ENCODE measurements around the gene PRKCE. TPM values are rescaled to one million over a fixed set of nuclear protein-coding genes. Genes with fewer than 3 reads are reported as not detected.

Gene PRKCE
- total RNA-seq, 1 experiment from 2014 or later, result 1.3 TPM

- no peak overlapping the region for H3K9ac ChIP-seq (ENCODE audit: extremely low read depth, insufficient read length, low read length)
- no peaks in the 10 kb centered on the region for H3K9me3 ChIP-seq (ENCODE audit: control insufficient read depth, low read depth, low read length)
- DNase-seq, result no peak
- Mint-ChIP-seq H3K4me3 (no peak overlapping the region), H3K4me1 (peaks cover 37 to 48% of the 10 kb centered on the region in 2 experiments), H3K9me3 (no peaks in the 10 kb centered on the region; a peak in 1 of 5 replicates), H3K36me3 (ENCODE audit: insufficient read depth in 1 of 3, low read depth in 3 of 3) (no peaks in the 10 kb centered on the region), H3K27me3 (ENCODE audit: low read depth) (peaks cover 2% of the 10 kb centered on the region; the same call in 1 of the 2 replicates), H3K27ac (peak overlapping the region in 1 of 3 experiments; percentile 37; a peak in 1 of 7 replicates)
- H2BK20ac ChIP-seq (ENCODE audit: low read depth, low read length, poor library complexity, severe bottlenecking), result no peak overlapping the region
- H3K23ac ChIP-seq (ENCODE audit: insufficient read length, low read depth, low read length), result no peak overlapping the region
- H3K4me1 ChIP-seq (ENCODE audit: insufficient read depth, low read length), result no peaks in the 10 kb centered on the region
- H3K23me2 ChIP-seq (ENCODE audit: insufficient read length, low read depth, low read length, poor library complexity, severe bottlenecking), result no peaks in the 10 kb centered on the region
- no peaks in the 10 kb centered on the region for H4K20me1 ChIP-seq (ENCODE audit: control insufficient read depth, insufficient read depth, insufficient read length)
- no peak overlapping the region for H4K91ac ChIP-seq (ENCODE audit: insufficient read length, low read depth, low read length)
- no peak overlapping the region for H3K18ac ChIP-seq (ENCODE audit: insufficient read length, low read depth, low read length)
- H2BK12ac ChIP-seq (ENCODE audit: insufficient read length, low read depth, low read length), result no peak overlapping the region
- no peak overlapping the region for H3K14ac ChIP-seq (ENCODE audit: insufficient read depth, low read length)
- H2BK120ac ChIP-seq (ENCODE audit: low read depth, low read length, poor library complexity, severe bottlenecking), result no peak overlapping the region
- H3K4me2 ChIP-seq (ENCODE audit: insufficient read depth, insufficient read length, low read length), result no peak overlapping the region
- no peak overlapping the region for H4K8ac ChIP-seq (replicated peaks; ENCODE audit: insufficient read length, low read depth, low read length)
- H3K56ac ChIP-seq (ENCODE audit: insufficient read length, low read depth, low read length), result no peak overlapping the region
- H2BK15ac ChIP-seq (ENCODE audit: low read depth, low read length), result no peak overlapping the region
- no peaks in the 10 kb centered on the region for H3K79me2 ChIP-seq (ENCODE audit: insufficient read depth, low read length)
- no peak overlapping the region for H2BK5ac ChIP-seq (ENCODE audit: insufficient read length, low read length)
- H3K4ac ChIP-seq (ENCODE audit: low read depth, low read length), result no peak overlapping the region
- no CpG with 5 or more reads among the region's 5 CpGs for WGBS (ENCODE audit: extremely low coverage, insufficient read length, low lambda C conversion rate)
- TF ChIP-seq, protein P1, sequence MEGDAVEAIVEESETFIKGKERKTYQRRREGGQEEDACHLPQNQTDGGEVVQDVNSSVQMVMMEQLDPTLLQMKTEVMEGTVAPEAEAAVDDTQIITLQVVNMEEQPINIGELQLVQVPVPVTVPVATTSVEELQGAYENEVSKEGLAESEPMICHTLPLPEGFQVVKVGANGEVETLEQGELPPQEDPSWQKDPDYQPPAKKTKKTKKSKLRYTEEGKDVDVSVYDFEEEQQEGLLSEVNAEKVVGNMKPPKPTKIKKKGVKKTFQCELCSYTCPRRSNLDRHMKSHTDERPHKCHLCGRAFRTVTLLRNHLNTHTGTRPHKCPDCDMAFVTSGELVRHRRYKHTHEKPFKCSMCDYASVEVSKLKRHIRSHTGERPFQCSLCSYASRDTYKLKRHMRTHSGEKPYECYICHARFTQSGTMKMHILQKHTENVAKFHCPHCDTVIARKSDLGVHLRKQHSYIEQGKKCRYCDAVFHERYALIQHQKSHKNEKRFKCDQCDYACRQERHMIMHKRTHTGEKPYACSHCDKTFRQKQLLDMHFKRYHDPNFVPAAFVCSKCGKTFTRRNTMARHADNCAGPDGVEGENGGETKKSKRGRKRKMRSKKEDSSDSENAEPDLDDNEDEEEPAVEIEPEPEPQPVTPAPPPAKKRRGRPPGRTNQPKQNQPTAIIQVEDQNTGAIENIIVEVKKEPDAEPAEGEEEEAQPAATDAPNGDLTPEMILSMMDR (conservative IDR thresholded peaks at IDR 0.05), result no peak
- H3K27me3 ChIP-seq (ENCODE audit: insufficient read depth, low read length), result no peaks in the 10 kb centered on the region; the same call in 1 of the 2 replicates
- H3K27ac ChIP-seq (ENCODE audit: insufficient read length, low read depth, low read length), result no peak overlapping the region
- no peak overlapping the region for H2AK5ac ChIP-seq (ENCODE audit: insufficient read length, low read length)
- H4K5ac ChIP-seq (ENCODE audit: insufficient read length, low read depth, low read length), result no peak overlapping the region
- no peaks in the 10 kb centered on the region for H3K79me1 ChIP-seq (ENCODE audit: insufficient read depth, low read depth, low read length, poor library complexity, severe bottlenecking)
- no peak overlapping the region for H2AFZ ChIP-seq (ENCODE audit: low read length)
- no peak overlapping the region for H3T11ph ChIP-seq (ENCODE audit: low read length)
Observed at GRCh38 chr2:45818591-45818990, 167.1 kb downstream of the PRKCE start.
